K562 (cell line): ENCODE results near the gene KPNB1. TPM values are rescaled to one million over a fixed set of nuclear protein-coding genes. Genes with fewer than 3 reads are reported as not detected.

Experiments
- ARID3B ChIP-seq: fragments of 250-450 bp; sonication (Bioruptor Pico); IDR thresholded peaks from 2 replicates; pipeline ENCODE4 v1.4.0; 2020; ENCODE audit warnings: borderline replicate concordance
- NONO ChIP-seq, 2 experiments: fragments of 200-400 bp in 1 of 2; fragments of 450-650 bp in 1 of 2; formaldehyde crosslinking in 1 of 2; IDR thresholded peaks; 2 replicates each; pipeline ENCODE4 v1.6.1; 2017; ENCODE audit warnings: low read depth in 2 of 2, mild to moderate bottlenecking in 2 of 2, moderate library complexity in 2 of 2, low read length in 1 of 2
- POLR2AphosphoS5 ChIP-seq: IDR thresholded peaks from 2 replicates; pipeline ENCODE4 v1.6.1; 2011; ENCODE audit warnings: mild to moderate bottlenecking, low read depth, low read length, moderate library complexity; ENCODE audit not compliant: control insufficient read depth, insufficient read depth
- RBFOX2 ChIP-seq: fragments of 200-400 bp; formaldehyde crosslinking; IDR thresholded peaks from 2 replicates; pipeline ENCODE4 v1.6.1; 2017; ENCODE audit warnings: low read depth, mild to moderate bottlenecking, low read length, moderate library complexity
- SIN3A ChIP-seq, 2 experiments: fragments of 150-350 bp in 1 of 2; IDR thresholded peaks; 2 replicates each; pipeline ENCODE4 v1.6.1; 2011 to 2016; ENCODE audit warnings: borderline replicate concordance in 2 of 2, low read depth in 2 of 2, low read length in 2 of 2, mild to moderate bottlenecking in 2 of 2, moderate library complexity in 2 of 2; ENCODE audit not compliant: control insufficient read depth in 1 of 2
- SMAD1 ChIP-seq: fragments of 150-350 bp; IDR thresholded peaks from 2 replicates; pipeline ENCODE4 v1.6.1; 2014; ENCODE audit warnings: low read length, low read depth; ENCODE audit not compliant: partially characterized antibody
- TAF1 ChIP-seq: IDR thresholded peaks from 2 replicates; pipeline ENCODE4 v1.6.1; 2011; ENCODE audit warnings: mild to moderate bottlenecking, low read length, moderate library complexity; ENCODE audit not compliant: insufficient read depth, control insufficient read depth, severe bottlenecking; ENCODE audit errors: extremely low read depth
- ZBTB7A ChIP-seq: IDR thresholded peaks from 2 replicates; pipeline ENCODE4 v1.6.1; 2011; ENCODE audit warnings: low read depth, mild to moderate bottlenecking, low read length, moderate library complexity, borderline replicate concordance; ENCODE audit not compliant: control insufficient read depth
- ZEB2 ChIP-seq: fragments of 450-650 bp; IDR thresholded peaks from 2 replicates; pipeline ENCODE4 v1.6.1; 2016
- polyA plus RNA-seq, 8 experiments: library from polyadenylated mRNA; depleted of rRNA in 4 of 8; stranded (reverse) in 5 of 8; unstranded in 3 of 8; fragments of >200 nt; fragmentation: Nextera tagmentation in 2 of 8; fragmentation: Illumina TruSeq in 1 of 8; extraction: Ambion mirVana in 2 of 8; extraction: Trizol in 1 of 8; gene quantifications; 2 replicates each; pipeline versions ENCODE4 v1.2.1 to v1.2.3, GENCODE V29; 2011 to 2014; ENCODE audit warnings: inconsistent platforms in 1 of 8, missing spikeins in 1 of 8
- total RNA-seq, 7 experiments: library from RNA; depleted of rRNA in 6 of 7; stranded (reverse); fragments of >200 nt in 6 of 7; fragmentation: Illumina TruSeq in 2 of 7; extraction: Trizol in 2 of 7; gene quantifications; 2 replicates each; pipeline versions ENCODE4 v1.2.1 to v1.2.3, GENCODE V29; 2011 to 2021; ENCODE audit warnings: low replicate concordance in 1 of 7

Gene KPNB1
- total and polyA plus RNA-seq, 9 of the 15 experiments (the other 6 are each of a cell fraction or from before 2014, with no cell fraction given) = 154 to 622 (median 354) TPM

- no peak for TF ChIP-seq ARID3B (CRISPR knock-in tag)
- TF ChIP-seq RBFOX2 = peak; percentile 86
- peak; percentile 59 for TF ChIP-seq SMAD1
- TF ChIP-seq POLR2AphosphoS5 = peak; percentile 91
- no peak for TF ChIP-seq ZEB2
- TF ChIP-seq NONO (IDR thresholded peaks at IDR 0.05; ENCODE audit: low read depth in 2 of 2, low read length in 1 of 2) = peak in 1 of 2 experiments; percentile 91; a peak in 2 of 4 replicates
- TF ChIP-seq TAF1 = peak; percentile 96
- peak; percentile 93 for TF ChIP-seq ZBTB7A
- peak in 1 of 2 experiments; percentile 81; a peak in 1 of 4 replicates for TF ChIP-seq SIN3A (IDR thresholded peaks at IDR 0.05; ENCODE audit: borderline replicate concordance in 2 of 2, control insufficient read depth in 1 of 2, low read depth in 2 of 2, low read length in 2 of 2)
These were observed 329 bp downstream of the KPNB1 start (continued) for GRCh38 chr17:47649972-47650524.
